ENCODE results near the gene GTF3C1. TPM values are rescaled to one million over a fixed set of nuclear protein-coding genes. Genes with fewer than 3 reads are reported as not detected.
"Not testable (repeated sequence)": the region's sequence is repeated elsewhere in the genome, so short reads cannot be mapped to it uniquely, and the experiment has no call there.

The GTF3C1 gene
- total RNA-seq, 2 donors from 2014 or later, result 56.1 to 60.4 TPM

GRCh38 chr16:27462200-27462845 lies 87.4 kb downstream of the GTF3C1 start:
- Mint-ChIP-seq H3K4me1 (peaks cover 15% of the 10 kb centered on the region), H3K36me3 (ENCODE audit: low read depth) (peaks cover 58% of the 10 kb centered on the region), H3K9me3 (no peaks in the 10 kb centered on the region), H3K27ac (no peak overlapping the region), H3K4me3 (no peak overlapping the region), H3K27me3 (no peaks in the 10 kb centered on the region)
- ATAC-seq (replicated peaks), result no peak

- H3K9me3 Mint-ChIP-seq, result no peaks in the 10 kb centered on the region
- peaks cover 19% of the 10 kb centered on the region for H3K4me1 Mint-ChIP-seq
- H3K27me3 Mint-ChIP-seq, result no peaks in the 10 kb centered on the region
- no peak overlapping the region for H3K27ac Mint-ChIP-seq
- H3K36me3 Mint-ChIP-seq (ENCODE audit: low read depth), result peaks cover 51% of the 10 kb centered on the region
- ATAC-seq (replicated peaks), result no peak
- H3K4me3 Mint-ChIP-seq, result no peak overlapping the region
Measured at GRCh38 chr16:27461483-27462171, 88.1 kb downstream of the GTF3C1 start.

- Mint-ChIP-seq H3K4me3 (no peak overlapping the region), H3K9me3 (no peaks in the 10 kb centered on the region), H3K27me3 (no peaks in the 10 kb centered on the region), H3K4me1 (peaks cover 17% of the 10 kb centered on the region), H3K27ac (no peak overlapping the region), H3K36me3 (ENCODE audit: low read depth) (peaks cover 44% of the 10 kb centered on the region)
- no peak for ATAC-seq (replicated peaks)
Measured at GRCh38 chr16:27460663-27461482, 88.8 kb downstream of the GTF3C1 start.

- Mint-ChIP-seq H3K27ac (no peak overlapping the region), H3K4me3 (no peak overlapping the region), H3K9me3 (no peaks in the 10 kb centered on the region), H3K36me3 (ENCODE audit: low read depth) (peaks cover 38% of the 10 kb centered on the region), H3K27me3 (no peaks in the 10 kb centered on the region), H3K4me1 (peaks cover 19% of the 10 kb centered on the region)
- no peak for ATAC-seq (replicated peaks)
Measured at GRCh38 chr16:27460213-27460612, 89.5 kb downstream of the GTF3C1 start.

GRCh38 chr16:27458987-27459688 lies 90.6 kb downstream of the GTF3C1 start:
- Mint-ChIP-seq H3K36me3 (ENCODE audit: low read depth) (peaks cover 30% of the 10 kb centered on the region), H3K27me3 (no peaks in the 10 kb centered on the region), H3K4me3 (no peak overlapping the region), H3K27ac (peak overlapping the region; percentile 1), H3K4me1 (peaks cover 19% of the 10 kb centered on the region), H3K9me3 (no peaks in the 10 kb centered on the region)
- no peak for ATAC-seq (replicated peaks)

- Mint-ChIP-seq H3K27ac (no peak overlapping the region), H3K9me3 (no peaks in the 10 kb centered on the region), H3K4me3 (no peak overlapping the region), H3K36me3 (ENCODE audit: low read depth) (peaks cover 21% of the 10 kb centered on the region), H3K27me3 (no peaks in the 10 kb centered on the region), H3K4me1 (peaks cover 13% of the 10 kb centered on the region)
- ATAC-seq (replicated peaks), result no peak
Measured at GRCh38 chr16:27458258-27458657, 91.5 kb downstream of the GTF3C1 start.

- Mint-ChIP-seq H3K36me3 (ENCODE audit: low read depth) (peaks cover 19% of the 10 kb centered on the region), H3K4me3 (peak overlapping the region; percentile 60), H3K4me1 (peaks cover 13% of the 10 kb centered on the region), H3K27ac (peak overlapping the region; percentile 67)
- not testable (repeated sequence) for H3K27me3 Mint-ChIP-seq; ATAC-seq (replicated peaks); H3K9me3 Mint-ChIP-seq
Measured at GRCh38 chr16:27457605-27457900, 92.2 kb downstream of the GTF3C1 start.

- Mint-ChIP-seq H3K36me3 (ENCODE audit: low read depth) (peaks cover 27% of the 10 kb centered on the region), H3K4me3 (peak overlapping the region; percentile 60)
- ATAC-seq (replicated peaks), result peak; percentile 37
Measured at GRCh38 chr16:27455700-27456099, 94.0 kb downstream of the GTF3C1 start.

GRCh38 chr16:27453494-27453825 lies 96.3 kb downstream of the GTF3C1 start:
- Mint-ChIP-seq H3K9me3 (no peaks in the 10 kb centered on the region), H3K27ac (peak overlapping the region; percentile 94), H3K4me3 (no peak overlapping the region), H3K4me1 (peaks cover 40% of the 10 kb centered on the region), H3K36me3 (ENCODE audit: low read depth) (peaks cover 39% of the 10 kb centered on the region), H3K27me3 (no peaks in the 10 kb centered on the region)
- ATAC-seq (replicated peaks), result no peak

More at GRCh38 chr16:27455700-27456099, 94.0 kb downstream of the GTF3C1 start:
- Mint-ChIP-seq H3K27ac (peak overlapping the region; percentile 67), H3K9me3 (no peaks in the 10 kb centered on the region), H3K27me3 (no peaks in the 10 kb centered on the region), H3K4me1 (peaks cover 26% of the 10 kb centered on the region)

GRCh38 chr16:27452569-27453493 lies 96.9 kb downstream of the GTF3C1 start:
- H3K36me3 Mint-ChIP-seq (ENCODE audit: low read depth), result peaks cover 46% of the 10 kb centered on the region
- ATAC-seq (replicated peaks), result no peak
- H3K4me3 Mint-ChIP-seq, result no peak overlapping the region
- peaks cover 44% of the 10 kb centered on the region for H3K4me1 Mint-ChIP-seq
- peak overlapping the region; percentile 94 for H3K27ac Mint-ChIP-seq
- H3K27me3 Mint-ChIP-seq, result no peaks in the 10 kb centered on the region
- H3K9me3 Mint-ChIP-seq, result no peaks in the 10 kb centered on the region

GRCh38 chr16:27450196-27450549 lies 99.5 kb downstream of the GTF3C1 start:
- Mint-ChIP-seq H3K4me3 (peak overlapping the region; percentile 61), H3K4me1 (peaks cover 42% of the 10 kb centered on the region)
- no peak for ATAC-seq (replicated peaks)

GRCh38 chr16:27449434-27450195 lies 100.1 kb downstream of the GTF3C1 start:
- H3K27ac Mint-ChIP-seq, result peak overlapping the region; percentile 94
- no peaks in the 10 kb centered on the region for H3K9me3 Mint-ChIP-seq
- H3K36me3 Mint-ChIP-seq (ENCODE audit: low read depth), result peaks cover 78% of the 10 kb centered on the region
- peak; percentile 79 for ATAC-seq (replicated peaks)
- H3K27me3 Mint-ChIP-seq, result no peaks in the 10 kb centered on the region
- peak overlapping the region; percentile 61 for H3K4me3 Mint-ChIP-seq
- H3K4me1 Mint-ChIP-seq, result peaks cover 47% of the 10 kb centered on the region

More at GRCh38 chr16:27450196-27450549, 99.5 kb downstream of the GTF3C1 start:
- H3K27me3 Mint-ChIP-seq, result no peaks in the 10 kb centered on the region
- H3K27ac Mint-ChIP-seq, result peak overlapping the region; percentile 94
- H3K36me3 Mint-ChIP-seq (ENCODE audit: low read depth), result peaks cover 72% of the 10 kb centered on the region
- no peaks in the 10 kb centered on the region for H3K9me3 Mint-ChIP-seq

Data from activated T-helper 17 cell treated with anti-CD3 and anti-CD28 coated beads, Interleukin-2, amount 50 U/mL, for 72 hours (primary cell).